ENCODE data around the gene YARS1. TPM values are rescaled to one million over a fixed set of nuclear protein-coding genes. Genes with fewer than 3 reads are reported as not detected.

The YARS1 gene
- total and polyA plus RNA-seq, 2 experiments from 2014 or later, result 134 to 182 TPM

DNA sequence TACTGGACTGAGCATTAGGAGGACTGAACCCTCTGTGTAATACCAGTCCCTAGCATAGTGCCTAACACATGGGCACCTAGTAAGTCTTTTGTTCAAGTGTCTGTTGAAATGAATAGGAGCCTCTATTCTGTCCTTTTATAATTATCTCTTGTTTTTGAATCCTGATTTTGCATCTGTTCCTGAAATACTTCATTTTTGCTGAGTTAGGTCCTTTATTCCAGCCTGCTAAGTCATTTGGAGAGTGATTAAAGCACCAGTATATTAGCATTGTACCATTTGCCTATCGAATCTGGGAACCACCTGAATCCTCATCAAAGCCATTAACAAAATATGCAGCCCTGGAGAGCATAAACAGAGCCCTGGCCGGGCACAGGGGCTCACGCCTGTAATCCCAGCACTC is 32.3 kb downstream of the YARS1 start (continued):
- TF ChIP-seq, protein P1, sequence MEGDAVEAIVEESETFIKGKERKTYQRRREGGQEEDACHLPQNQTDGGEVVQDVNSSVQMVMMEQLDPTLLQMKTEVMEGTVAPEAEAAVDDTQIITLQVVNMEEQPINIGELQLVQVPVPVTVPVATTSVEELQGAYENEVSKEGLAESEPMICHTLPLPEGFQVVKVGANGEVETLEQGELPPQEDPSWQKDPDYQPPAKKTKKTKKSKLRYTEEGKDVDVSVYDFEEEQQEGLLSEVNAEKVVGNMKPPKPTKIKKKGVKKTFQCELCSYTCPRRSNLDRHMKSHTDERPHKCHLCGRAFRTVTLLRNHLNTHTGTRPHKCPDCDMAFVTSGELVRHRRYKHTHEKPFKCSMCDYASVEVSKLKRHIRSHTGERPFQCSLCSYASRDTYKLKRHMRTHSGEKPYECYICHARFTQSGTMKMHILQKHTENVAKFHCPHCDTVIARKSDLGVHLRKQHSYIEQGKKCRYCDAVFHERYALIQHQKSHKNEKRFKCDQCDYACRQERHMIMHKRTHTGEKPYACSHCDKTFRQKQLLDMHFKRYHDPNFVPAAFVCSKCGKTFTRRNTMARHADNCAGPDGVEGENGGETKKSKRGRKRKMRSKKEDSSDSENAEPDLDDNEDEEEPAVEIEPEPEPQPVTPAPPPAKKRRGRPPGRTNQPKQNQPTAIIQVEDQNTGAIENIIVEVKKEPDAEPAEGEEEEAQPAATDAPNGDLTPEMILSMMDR (conservative IDR thresholded peaks at IDR 0.05; ENCODE audit: low read depth in 2 of 2), result no peak
- no peak for TF ChIP-seq JUNB (IDR thresholded peaks at IDR 0.05; ENCODE audit: unreplicated experiment)
- no peak for TF ChIP-seq ZNF331 (CRISPR knock-in tag; IDR thresholded peaks at IDR 0.05; ENCODE audit: low read depth)
- no peak for TF ChIP-seq EZH2 (IDR thresholded peaks at IDR 0.05; ENCODE audit: low read depth, unreplicated experiment)
- no peak for TF ChIP-seq REST (IDR thresholded peaks at IDR 0.05; ENCODE audit: unreplicated experiment)
- no peak for TF ChIP-seq CREB1 (CRISPR knock-in tag; IDR thresholded peaks at IDR 0.05; ENCODE audit: low read depth)
- TF ChIP-seq EZH2phosphoT487 (IDR thresholded peaks at IDR 0.05; ENCODE audit: unreplicated experiment), result no peak
- no peak for TF ChIP-seq POLR2AphosphoS5 (IDR thresholded peaks at IDR 0.05; ENCODE audit: low read depth)

DNA sequence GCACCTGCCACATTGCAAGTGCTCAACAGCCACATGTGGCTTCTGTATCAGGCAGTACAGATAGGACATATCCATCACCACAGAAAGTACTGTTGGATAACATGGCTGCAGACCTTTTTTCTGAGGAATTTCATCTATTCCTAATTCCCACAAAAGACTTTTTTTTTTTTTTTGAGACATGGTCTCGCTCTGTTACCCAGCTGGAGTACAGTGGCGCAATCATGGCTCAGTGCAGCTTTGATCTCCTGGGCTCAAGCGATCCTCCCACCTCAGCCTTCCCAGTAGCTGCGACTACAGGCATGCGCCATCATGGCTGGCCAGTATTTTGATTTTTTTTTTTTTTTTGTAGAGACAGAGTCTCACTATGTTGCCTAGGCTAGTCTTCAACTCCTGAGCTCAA is 33.3 kb downstream of the YARS1 start:
- DNase-seq (ENCODE audit: low spot score) (no peak), ATAC-seq (no peak)
- H4K20me1 ChIP-seq (replicated peaks; ENCODE audit: insufficient read depth), result peaks cover 35% of the 10 kb centered on the region
- peaks cover 3% of the 10 kb centered on the region for H3K27me3 Mint-ChIP-seq (ENCODE audit: insufficient read depth, low read depth, poor library complexity)
- no peak overlapping the region for H2AFZ ChIP-seq
- H3K4me3 Mint-ChIP-seq, result no peak overlapping the region
- H3K27ac ChIP-seq (ENCODE audit: low read depth), result no peak overlapping the region
- no peak overlapping the region for H3K4me2 ChIP-seq
- no peaks in the 10 kb centered on the region for H3K9me3 Mint-ChIP-seq
- H3K36me3 ChIP-seq (ENCODE audit: insufficient read depth), result peaks cover 94% of the 10 kb centered on the region
- peaks cover 6% of the 10 kb centered on the region; the same call in 1 of the 2 replicates for H3K79me2 ChIP-seq (replicated peaks; ENCODE audit: insufficient read depth)
- peaks cover 96% of the 10 kb centered on the region for H3K36me3 Mint-ChIP-seq (ENCODE audit: low read depth)
- no peaks in the 10 kb centered on the region for H3K4me1 ChIP-seq (ENCODE audit: insufficient read depth)
- H3K27me3 ChIP-seq (ENCODE audit: insufficient read depth), result no peaks in the 10 kb centered on the region
- no peak overlapping the region for H3K27ac Mint-ChIP-seq
- H3K4me3 ChIP-seq, result no peak overlapping the region
- H3K9me2 ChIP-seq (ENCODE audit: insufficient read depth), result no peaks in the 10 kb centered on the region
- no peaks in the 10 kb centered on the region for H3K4me1 Mint-ChIP-seq
- H3F3A ChIP-seq (replicated peaks; ENCODE audit: low read depth), result peaks cover 45% of the 10 kb centered on the region
- TF ChIP-seq POLR2AphosphoS5 (IDR thresholded peaks at IDR 0.05; ENCODE audit: low read depth) (no peak), NANOG (IDR thresholded peaks at IDR 0.05; ENCODE audit: borderline replicate concordance) (no peak), STAT1 (IDR thresholded peaks at IDR 0.05; ENCODE audit: unreplicated experiment) (no peak), ZNF331 (CRISPR knock-in tag; IDR thresholded peaks at IDR 0.05; ENCODE audit: low read depth) (no peak), JUNB (IDR thresholded peaks at IDR 0.05; ENCODE audit: unreplicated experiment) (no peak), REST (IDR thresholded peaks at IDR 0.05; ENCODE audit: unreplicated experiment) (no peak), CREB1 (CRISPR knock-in tag; IDR thresholded peaks at IDR 0.05; ENCODE audit: low read depth) (no peak), ZNF114 (CRISPR knock-in tag; IDR thresholded peaks at IDR 0.05) (no peak), EZH2 (IDR thresholded peaks at IDR 0.05; ENCODE audit: low read depth, unreplicated experiment) (no peak)
- TF ChIP-seq, protein P1 (conservative IDR thresholded peaks at IDR 0.05; ENCODE audit: low read depth in 2 of 2), result no peak
